Stimulated activated naive B cell treated with anti-CD40 and anti-IgM and Interleukin-4, amounts not matched to agents 10 μg/mL and 1 μg/mL and 100 μg/mL, for 72 hours (primary cell): ENCODE data around the gene CD300LB.
A peak's percentile ranks its signal among the peaks of the same experiment; 100 is the strongest.
"Not testable (repeated sequence)": the region's sequence is repeated elsewhere in the genome, so short reads cannot be mapped to it uniquely, and the experiment has no call there.

Source experiments
- ATAC-seq, 2 donors: fragments of 150-1000 bp; cut with Tn5 transposase; replicated peaks; 2 replicates each; pipeline ENCODE4 v1.10.0; 2021; ENCODE audit warnings: moderate library complexity in 1 of 2
- DNase-seq: peaks from one replicate; pipeline ENCODE4 v3.0.0; 2021
- H3K27ac Mint-ChIP-seq: one replicate; pipeline ENCODE4 v1.8.0; 2022; ENCODE audit warnings: mild to moderate bottlenecking, mixed read lengths
- H3K27me3 Mint-ChIP-seq, 2 donors: one replicate each; pipeline ENCODE4 v1.8.0; 2022; ENCODE audit warnings: mixed read lengths in 2 of 2
- H3K36me3 Mint-ChIP-seq, 2 donors: one replicate each; pipeline ENCODE4 v1.8.0; 2022; ENCODE audit warnings: mixed read lengths in 2 of 2, mild to moderate bottlenecking in 1 of 2
- H3K4me1 Mint-ChIP-seq, 2 donors: one replicate each; pipeline ENCODE4 v1.8.0; 2022; ENCODE audit warnings: mixed read lengths in 2 of 2, mild to moderate bottlenecking in 1 of 2
- H3K4me3 Mint-ChIP-seq, 2 donors: one replicate each; pipeline ENCODE4 v1.8.0; 2022; ENCODE audit warnings: mild to moderate bottlenecking in 2 of 2, mixed read lengths in 2 of 2, moderate library complexity in 1 of 2
- H3K9me3 Mint-ChIP-seq, 2 donors: one replicate each; pipeline ENCODE4 v1.8.0; 2022; ENCODE audit warnings: mixed read lengths in 2 of 2, mild to moderate bottlenecking in 1 of 2

CD300LB gene

GRCh38 chr17:74561586-74561985 is 30.3 kb upstream of the CD300LB start:
- peaks cover 3 to 5% of the 10 kb centered on the region in 2 donors for H3K9me3 Mint-ChIP-seq
- H3K27ac Mint-ChIP-seq = no peak overlapping the region
- no peak for DNase-seq
- peak in 1 of 2 donors; percentile 57 for ATAC-seq
- H3K4me1 Mint-ChIP-seq = peaks cover 8 to 48% of the 10 kb centered on the region in 2 donors
- H3K27me3 Mint-ChIP-seq = peaks cover 26 to 43% of the 10 kb centered on the region in 2 donors
- peaks cover 0 to 8% of the 10 kb centered on the region in 2 donors for H3K36me3 Mint-ChIP-seq
- H3K4me3 Mint-ChIP-seq = no peak overlapping the region

GRCh38 chr17:74558882-74559519 is 27.7 kb upstream of the CD300LB start:
- Mint-ChIP-seq H3K27ac (no peak overlapping the region), H3K4me3 (peak overlapping the region in 1 of 2 donors; percentile 3), H3K9me3 (peaks cover 8% of the 10 kb centered on the region in 2 donors), H3K27me3 (peaks cover 14 to 28% of the 10 kb centered on the region in 2 donors), H3K4me1 (peaks cover 5 to 48% of the 10 kb centered on the region in 2 donors), H3K36me3 (peaks cover 4 to 8% of the 10 kb centered on the region in 2 donors)
- ATAC-seq (no peak), DNase-seq (no peak)

- not testable (repeated sequence) for H3K9me3 Mint-ChIP-seq, H3K36me3 Mint-ChIP-seq, H3K4me3 Mint-ChIP-seq, DNase-seq, H3K27ac Mint-ChIP-seq
- peak in 1 of 2 donors; percentile 61 for ATAC-seq
- H3K4me1 Mint-ChIP-seq = peaks cover 5 to 48% of the 10 kb centered on the region in 2 donors
- peaks cover 9 to 24% of the 10 kb centered on the region in 2 donors for H3K27me3 Mint-ChIP-seq
Measured at GRCh38 chr17:74558402-74558801, 27.1 kb upstream of the CD300LB start.

- ATAC-seq (no peak), DNase-seq (no peak)
- Mint-ChIP-seq H3K4me3 (no peak overlapping the region), H3K4me1 (peaks cover 0 to 35% of the 10 kb centered on the region in 2 donors), H3K9me3 (peaks cover 8% of the 10 kb centered on the region in 2 donors), H3K27ac (no peak overlapping the region), H3K36me3 (peaks cover 4 to 5% of the 10 kb centered on the region in 2 donors), H3K27me3 (peaks cover 5 to 25% of the 10 kb centered on the region in 2 donors)
Measured at GRCh38 chr17:74555427-74555940, 24.2 kb upstream of the CD300LB start.

GRCh38 chr17:74554909-74555308 is 23.6 kb upstream of the CD300LB start:
- H3K27ac Mint-ChIP-seq = no peak overlapping the region
- H3K4me1 Mint-ChIP-seq = peaks cover 0 to 35% of the 10 kb centered on the region in 2 donors
- H3K9me3 Mint-ChIP-seq = peaks cover 8% of the 10 kb centered on the region in 2 donors
- H3K4me3 Mint-ChIP-seq = no peak overlapping the region
- H3K27me3 Mint-ChIP-seq = peaks cover 5 to 25% of the 10 kb centered on the region in 2 donors
- no peak for DNase-seq
- no peak for ATAC-seq
- H3K36me3 Mint-ChIP-seq = peaks cover 4 to 5% of the 10 kb centered on the region in 2 donors

- Mint-ChIP-seq H3K4me3 (no peak overlapping the region), H3K4me1 (peaks cover 2 to 17% of the 10 kb centered on the region in 2 donors), H3K27me3 (peaks cover 17 to 35% of the 10 kb centered on the region in 2 donors), H3K36me3 (peaks cover 0 to 4% of the 10 kb centered on the region in 2 donors), H3K27ac (no peak overlapping the region), H3K9me3 (peaks cover 4 to 5% of the 10 kb centered on the region in 2 donors)
- ATAC-seq (no peak), DNase-seq (no peak)
Measured at GRCh38 chr17:74552037-74552436, 20.8 kb upstream of the CD300LB start.

GRCh38 chr17:74550602-74551001 is 19.3 kb upstream of the CD300LB start:
- Mint-ChIP-seq H3K4me3 (no peak overlapping the region), H3K36me3 (no peaks in the 10 kb centered on the region), H3K27ac (no peak overlapping the region), H3K9me3 (no peaks in the 10 kb centered on the region), H3K27me3 (peaks cover 17 to 30% of the 10 kb centered on the region in 2 donors), H3K4me1 (peaks cover 3 to 25% of the 10 kb centered on the region in 2 donors)
- DNase-seq = no peak
- no peak for ATAC-seq

- H3K9me3 Mint-ChIP-seq = no peaks in the 10 kb centered on the region
- DNase-seq (no peak), ATAC-seq (no peak)
- H3K27ac Mint-ChIP-seq = no peak overlapping the region
- no peaks in the 10 kb centered on the region for H3K36me3 Mint-ChIP-seq
- H3K4me3 Mint-ChIP-seq = no peak overlapping the region
- peaks cover 7 to 35% of the 10 kb centered on the region in 2 donors for H3K4me1 Mint-ChIP-seq
- H3K27me3 Mint-ChIP-seq = peaks cover 17 to 34% of the 10 kb centered on the region in 2 donors
Measured at GRCh38 chr17:74549343-74549742, 18.1 kb upstream of the CD300LB start.

- ATAC-seq = no peak
- Mint-ChIP-seq H3K4me1 (peaks cover 7 to 35% of the 10 kb centered on the region in 2 donors), H3K27ac (no peak overlapping the region)
Measured at GRCh38 chr17:74547736-74548135, 16.5 kb upstream of the CD300LB start.

GRCh38 chr17:74547264-74547663 is 16.0 kb upstream of the CD300LB start:
- H3K9me3 Mint-ChIP-seq = no peaks in the 10 kb centered on the region
- peaks cover 17 to 34% of the 10 kb centered on the region in 2 donors for H3K27me3 Mint-ChIP-seq
- no peak for ATAC-seq
- peaks cover 7 to 30% of the 10 kb centered on the region in 2 donors for H3K4me1 Mint-ChIP-seq
- no peak overlapping the region for H3K4me3 Mint-ChIP-seq
- DNase-seq = no peak
- H3K36me3 Mint-ChIP-seq = no peaks in the 10 kb centered on the region
- no peak overlapping the region for H3K27ac Mint-ChIP-seq

More at GRCh38 chr17:74547736-74548135, 16.5 kb upstream of the CD300LB start:
- Mint-ChIP-seq H3K9me3 (no peaks in the 10 kb centered on the region), H3K36me3 (no peaks in the 10 kb centered on the region), H3K27me3 (peaks cover 17 to 35% of the 10 kb centered on the region in 2 donors), H3K4me3 (no peak overlapping the region)
- DNase-seq = no peak

- Mint-ChIP-seq H3K4me3 (no peak overlapping the region), H3K4me1 (peaks cover 7 to 30% of the 10 kb centered on the region in 2 donors), H3K9me3 (no peaks in the 10 kb centered on the region), H3K27ac (no peak overlapping the region), H3K36me3 (no peaks in the 10 kb centered on the region), H3K27me3 (peaks cover 17 to 32% of the 10 kb centered on the region in 2 donors)
- no peak for DNase-seq
- ATAC-seq = no peak
Measured at GRCh38 chr17:74546586-74546985, 15.3 kb upstream of the CD300LB start.

GRCh38 chr17:74545843-74546230 is 14.6 kb upstream of the CD300LB start, which contains the start of gene CD300C:
Gene CD300C (minus strand): TSS chr17:74546115. CDS start chr17:74545782, 333 bp downstream.
- no peaks in the 10 kb centered on the region for H3K36me3 Mint-ChIP-seq
- peaks cover 14 to 31% of the 10 kb centered on the region in 2 donors for H3K27me3 Mint-ChIP-seq
- peaks cover 7 to 30% of the 10 kb centered on the region in 2 donors for H3K4me1 Mint-ChIP-seq
- no peak within 1 kb of the TSS for H3K4me3 Mint-ChIP-seq
- peak; percentile 84 for ATAC-seq
- H3K9me3 Mint-ChIP-seq = no peaks in the 10 kb centered on the region
- H3K27ac Mint-ChIP-seq = no peak within 1 kb of the TSS
- no peak for DNase-seq

- Mint-ChIP-seq H3K4me1 (peaks cover 7 to 30% of the 10 kb centered on the region in 2 donors), H3K36me3 (no peaks in the 10 kb centered on the region), H3K27ac (no peak overlapping the region), H3K9me3 (no peaks in the 10 kb centered on the region), H3K27me3 (peaks cover 15 to 32% of the 10 kb centered on the region in 2 donors), H3K4me3 (no peak overlapping the region)
- no peak for ATAC-seq
- DNase-seq = no peak
Measured at GRCh38 chr17:74544991-74545842, 13.9 kb upstream of the CD300LB start.
